Pancreas (tissue), 10 donors: Measurements from ENCODE around the gene SHROOM3. TPM values are rescaled to one million over a fixed set of nuclear protein-coding genes. Genes with fewer than 3 reads are reported as not detected.

Experiments
- ATAC-seq, 4 donors: fragments of 200-7000 bp; cut with Tn5 transposase; one replicate each; pipeline versions ENCODE4 v1.8.0 to v1.9.1; 2020; ENCODE audit warnings: mild to moderate bottlenecking in 4 of 4, moderate library complexity in 4 of 4
- DNase-seq, 6 donors: peaks; one replicate each; pipeline ENCODE4 v3.0.0-alpha.2; 2020
- FAIRE-seq: peaks from 2 replicates; lab custom pipeline; 2012; peaks lifted over from hg19 to GRCh38; lab: Jason Lieb, UNC
- H3K27ac ChIP-seq, 4 donors: fragments of 200-600 bp; sonication (generic); 1 replicate in 3 of 4; 2 replicates in 1 of 4; pipeline versions ENCODE4 v1.5.0 to v1.8.0; 2020
- H3K27me3 ChIP-seq, 4 donors: fragments of 200-600 bp; one replicate each; pipeline ENCODE4 v1.8.0; 2021
- H3K36me3 ChIP-seq, 3 donors: fragments of 200-600 bp; sonication (generic) in 1 of 3; one replicate each; pipeline versions ENCODE4 v1.5.0 to v1.8.0; 2020 to 2021
- H3K4me1 ChIP-seq, 3 donors: fragments of 200-600 bp; one replicate each; pipeline ENCODE4 v1.8.0; 2021
- H3K4me3 ChIP-seq, 4 donors: fragments of 200-600 bp; sonication (generic) in 2 of 4; one replicate each; pipeline versions ENCODE4 v1.5.0 to v1.8.0; 2020 to 2021
- H3K9me3 ChIP-seq, 4 donors: fragments of 200-600 bp; one replicate each; pipeline ENCODE4 v1.8.0; 2021
- WGBS, 2 donors: extraction: QIAGEN DNeasy Blood & Tissue Kit; methylation state at CpG; one replicate each; pipeline ENCODE4 v1.1.7; 2013; 5-methylcytosine and 5-hydroxymethylcytosine counted together
- intact Hi-C, 3 donors: fragments of 100-400 bp; cut with DNase I; formaldehyde crosslinking; loops; one replicate each; pipeline versions ENCODE4 v1.11.1 to v1.14.2; 2022
- polyA plus RNA-seq, 2 donors: library from polyadenylated mRNA; stranded (reverse); fragments of 200-250 nt; gene quantifications; one replicate each; pipeline ENCODE4 v1.2.3, GENCODE V29; 2013
- total RNA-seq, 6 donors: library from RNA; stranded (reverse); fragmentation: NEBNext Ultra II Directional in 4 of 6; extraction: Animal tissue kit (Norgen Biotek cat#: 25700) in 4 of 6; gene quantifications; one replicate each; pipeline versions ENCODE4 v1.2.1 to v1.2.4, GENCODE V29; 2021 to 2023
- TF ChIP-seq, protein P1 (sequence below), 4 donors: fragments of 200-600 bp; sonication (generic) in 3 of 4; IDR thresholded peaks; one replicate each; pipeline versions ENCODE4 v1.5.0 to v1.8.0; 2021; ENCODE audit warnings: antibody characterized with exemption in 4 of 4
- donor health status: healthy with polysubstance abuse.
- donor health status: DM: no; HTN: no; CAD: no; lungs with moderate emphysema.
- donor health status: DM: no; HTN: no; CAD: no.
- donor health status: control.
- donor health status: control.
- donor health status: Bipolar disorder and iron deficiency.
- donor health status: DM: yes; HTN: yes; CAD: no.
- donor health status: DM: no; HTN: no; CAD: no.
- donor health status: DM: no; HTN: no; CAD: no.
- donor health status: DM: yes; HTN: yes; CAD: no.

SHROOM3 gene
- total and polyA plus RNA-seq, 8 donors, result 6.2 to 43.5 (median 17.1) TPM

GRCh38 chr4:76657443-76657842 lies 222.4 kb downstream of the SHROOM3 start:
- H3K9me3 ChIP-seq, result no peaks in the 10 kb centered on the region
- no peaks in the 10 kb centered on the region for H3K27me3 ChIP-seq
- H3K4me3 ChIP-seq, result no peak overlapping the region
- H3K27ac ChIP-seq, result no peak overlapping the region
- TF ChIP-seq, protein P1, sequence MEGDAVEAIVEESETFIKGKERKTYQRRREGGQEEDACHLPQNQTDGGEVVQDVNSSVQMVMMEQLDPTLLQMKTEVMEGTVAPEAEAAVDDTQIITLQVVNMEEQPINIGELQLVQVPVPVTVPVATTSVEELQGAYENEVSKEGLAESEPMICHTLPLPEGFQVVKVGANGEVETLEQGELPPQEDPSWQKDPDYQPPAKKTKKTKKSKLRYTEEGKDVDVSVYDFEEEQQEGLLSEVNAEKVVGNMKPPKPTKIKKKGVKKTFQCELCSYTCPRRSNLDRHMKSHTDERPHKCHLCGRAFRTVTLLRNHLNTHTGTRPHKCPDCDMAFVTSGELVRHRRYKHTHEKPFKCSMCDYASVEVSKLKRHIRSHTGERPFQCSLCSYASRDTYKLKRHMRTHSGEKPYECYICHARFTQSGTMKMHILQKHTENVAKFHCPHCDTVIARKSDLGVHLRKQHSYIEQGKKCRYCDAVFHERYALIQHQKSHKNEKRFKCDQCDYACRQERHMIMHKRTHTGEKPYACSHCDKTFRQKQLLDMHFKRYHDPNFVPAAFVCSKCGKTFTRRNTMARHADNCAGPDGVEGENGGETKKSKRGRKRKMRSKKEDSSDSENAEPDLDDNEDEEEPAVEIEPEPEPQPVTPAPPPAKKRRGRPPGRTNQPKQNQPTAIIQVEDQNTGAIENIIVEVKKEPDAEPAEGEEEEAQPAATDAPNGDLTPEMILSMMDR (IDR thresholded peaks at IDR 0.05), result no peak
- intact Hi-C loops, result no loop called here
- no peak for FAIRE-seq
- no peaks in the 10 kb centered on the region for H3K36me3 ChIP-seq
- ATAC-seq, result no peak
- WGBS, 2 donors, result 81% methylated on average over 2 of the region's 2 CpGs
- H3K4me1 ChIP-seq, result no peaks in the 10 kb centered on the region
- no peak for DNase-seq

DNA sequence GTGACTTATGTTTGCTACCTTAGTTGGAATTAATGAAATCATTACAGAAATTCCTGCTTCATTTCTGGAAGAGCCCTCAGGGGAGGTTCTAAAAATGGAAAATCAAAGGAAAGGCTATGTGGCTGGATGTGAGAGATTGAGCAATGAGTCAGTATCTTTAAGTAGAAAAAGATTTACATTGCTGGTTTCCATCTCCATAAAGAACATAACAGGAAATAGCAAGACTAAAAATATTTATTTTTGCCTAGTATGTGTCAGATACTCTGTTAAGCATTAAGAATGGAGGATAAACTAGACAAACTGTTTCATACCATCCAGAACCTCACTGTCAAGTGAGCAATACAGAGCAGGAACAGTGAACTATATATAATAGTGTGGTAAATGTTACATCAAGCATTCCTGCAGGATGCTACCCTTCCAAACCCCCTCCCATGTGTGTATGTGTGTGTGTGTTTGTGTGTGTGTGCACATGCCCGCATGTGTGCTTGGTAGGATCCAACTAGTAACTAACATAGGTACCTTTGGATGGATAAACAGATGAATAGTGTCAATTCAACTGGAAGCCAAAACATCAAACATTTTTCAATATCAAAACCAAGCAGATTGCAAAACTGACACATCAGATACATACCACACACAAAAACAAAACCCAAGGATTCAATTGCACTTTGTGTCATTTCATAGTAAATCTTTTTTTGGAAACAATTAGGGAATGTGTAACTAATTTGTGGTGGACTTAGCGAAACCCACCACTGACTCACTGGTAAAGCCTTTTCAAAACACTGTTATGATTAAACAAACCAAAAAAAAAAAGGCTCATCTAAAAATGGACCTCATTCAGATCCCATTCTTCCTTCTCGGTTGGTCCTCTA lies 223.4 kb downstream of the SHROOM3 start:
- FAIRE-seq (no peak), DNase-seq (no peak)
- no peak overlapping the region for H3K27ac ChIP-seq

GRCh38 chr4:76659103-76659490 lies 224.1 kb downstream of the SHROOM3 start:
- DNase-seq, result no peak

More for the DNA sequence above, 223.4 kb downstream of the SHROOM3 start:
- H3K9me3 ChIP-seq, result no peaks in the 10 kb centered on the region
- H3K4me3 ChIP-seq, result no peak overlapping the region
- H3K36me3 ChIP-seq, result no peaks in the 10 kb centered on the region
- H3K4me1 ChIP-seq, result peaks cover 0 to under 1% (median 0%) of the 10 kb centered on the region in 3 donors
- ATAC-seq, result peak in 1 of 4 donors; percentile 26
- intact Hi-C loops, result no loop called here
- WGBS, 2 donors, result 85 to 93% methylated on average over 3 of the region's 3 CpGs
- TF ChIP-seq, protein P1 (IDR thresholded peaks at IDR 0.05), result no peak
- H3K27me3 ChIP-seq, result no peaks in the 10 kb centered on the region

GRCh38 chr4:76663824-76664223 lies 228.8 kb downstream of the SHROOM3 start:
- peak overlapping the region in 2 of 4 donors; percentile 51 to 60 for H3K27ac ChIP-seq
- H3K9me3 ChIP-seq, result no peaks in the 10 kb centered on the region
- no peak overlapping the region for H3K4me3 ChIP-seq
- no peak for FAIRE-seq
- ATAC-seq, result peak in 3 of 4 donors; percentile 42 to 60 (median 59)
- 25 to 34% methylated on average over 1 of the region's 1 CpG for WGBS, 2 donors
- H3K36me3 ChIP-seq, result no peaks in the 10 kb centered on the region
- intact Hi-C loops, result no loop called here
- H3K4me1 ChIP-seq, result peaks cover 11 to 22% (median 13%) of the 10 kb centered on the region in 3 donors
- no peaks in the 10 kb centered on the region for H3K27me3 ChIP-seq
- TF ChIP-seq, protein P1 (IDR thresholded peaks at IDR 0.05), result no peak
- DNase-seq, result no peak

More at GRCh38 chr4:76659103-76659490, 224.1 kb downstream of the SHROOM3 start:
- ATAC-seq (no peak), FAIRE-seq (no peak)
- Histone ChIP-seq H3K27ac (no peak overlapping the region), H3K27me3 (no peaks in the 10 kb centered on the region), H3K36me3 (no peaks in the 10 kb centered on the region), H3K9me3 (no peaks in the 10 kb centered on the region), H3K4me1 (peaks cover 0 to 6% (median 4%) of the 10 kb centered on the region in 3 donors), H3K4me3 (no peak overlapping the region)
- 93 to 94% methylated on average over 1 of the region's 1 CpG for WGBS, 2 donors
- TF ChIP-seq, protein P1 (IDR thresholded peaks at IDR 0.05), result no peak
- intact Hi-C loops, result no loop called here

- intact Hi-C loops, result no loop called here
- DNase-seq (peak in 4 of 6 donors; percentile 54 to 86 (median 63)), FAIRE-seq (no peak), ATAC-seq (peak; percentile 88 to 92 (median 88))
- TF ChIP-seq, protein P1 (IDR thresholded peaks at IDR 0.05), result no peak
- Histone ChIP-seq H3K36me3 (no peaks in the 10 kb centered on the region), H3K9me3 (no peaks in the 10 kb centered on the region), H3K27me3 (no peaks in the 10 kb centered on the region), H3K27ac (peak overlapping the region in 2 of 4 donors; percentile 51 to 60), H3K4me1 (peaks cover 11 to 22% (median 13%) of the 10 kb centered on the region in 3 donors), H3K4me3 (no peak overlapping the region)
Observed at GRCh38 chr4:76665153-76665552, 230.1 kb downstream of the SHROOM3 start.
